HG02642 (cell line): ENCODE data around the gene ADAT1.
"Not testable (repeated sequence)": the region's sequence is repeated elsewhere in the genome, so short reads cannot be mapped to it uniquely, and the experiment has no call there.

Experiments used
- ATAC-seq: cut with Tn5 transposase; IDR thresholded peaks from one replicate; pipeline ENCODE4 v1.9.1; 2021; ENCODE audit warnings: mild to moderate bottlenecking; ENCODE audit not compliant: unreplicated experiment, poor library complexity

Gene ADAT1

GRCh38 chr16:75621170-75621477 lies 2.0 kb downstream of the ADAT1 start:
- ATAC-seq = no peak

- ATAC-seq = no peak
Measured at GRCh38 chr16:75620326-75621169, 2.5 kb downstream of the ADAT1 start.

GRCh38 chr16:75618780-75619179 lies 4.3 kb downstream of the ADAT1 start:
- no peak for ATAC-seq

GRCh38 chr16:75617121-75617520 lies 6.0 kb downstream of the ADAT1 start:
- ATAC-seq = no peak

DNA sequence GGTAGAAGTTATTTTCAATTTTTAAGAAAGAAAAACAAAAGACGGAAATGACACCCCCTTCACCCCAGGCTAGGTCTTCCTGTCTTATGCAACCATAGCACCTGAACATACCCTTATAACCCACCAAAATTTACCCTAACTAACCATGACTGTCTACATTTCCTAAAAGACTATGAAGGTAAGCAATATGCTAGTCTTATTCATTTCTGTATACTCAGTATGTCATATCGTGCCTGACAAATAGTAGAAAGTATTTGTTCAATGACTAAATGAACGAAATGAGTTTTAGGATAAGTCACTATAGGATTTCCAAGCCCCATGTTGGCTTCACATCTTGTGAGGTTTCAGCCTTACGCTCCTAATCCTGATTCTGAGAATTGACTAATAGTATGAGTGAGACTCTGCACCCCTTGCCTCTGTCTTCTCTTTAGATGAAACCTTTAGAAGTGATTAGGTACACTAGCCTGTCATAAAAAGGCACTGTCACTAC lies 6.5 kb downstream of the ADAT1 start:
- no peak for ATAC-seq

DNA sequence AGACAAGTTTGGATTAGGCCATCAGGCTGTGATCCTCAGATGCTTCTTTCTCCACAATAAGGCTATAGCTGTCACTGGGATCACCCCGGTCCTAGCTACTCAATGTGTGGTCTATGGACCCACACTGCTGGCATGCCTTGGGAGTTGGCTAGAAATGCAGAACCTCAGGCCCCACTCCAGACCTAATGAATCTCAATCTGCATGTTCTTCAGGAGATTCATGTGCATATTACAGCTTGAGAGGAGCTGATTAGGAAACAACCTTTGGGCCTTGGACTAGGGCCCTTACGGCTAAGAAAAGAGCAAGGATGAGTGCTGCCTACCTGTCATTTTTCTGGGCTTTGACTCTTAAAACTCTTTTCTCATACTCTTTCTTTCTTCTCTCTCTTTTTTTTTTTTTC lies 7.5 kb downstream of the ADAT1 start:
- no peak for ATAC-seq

DNA sequence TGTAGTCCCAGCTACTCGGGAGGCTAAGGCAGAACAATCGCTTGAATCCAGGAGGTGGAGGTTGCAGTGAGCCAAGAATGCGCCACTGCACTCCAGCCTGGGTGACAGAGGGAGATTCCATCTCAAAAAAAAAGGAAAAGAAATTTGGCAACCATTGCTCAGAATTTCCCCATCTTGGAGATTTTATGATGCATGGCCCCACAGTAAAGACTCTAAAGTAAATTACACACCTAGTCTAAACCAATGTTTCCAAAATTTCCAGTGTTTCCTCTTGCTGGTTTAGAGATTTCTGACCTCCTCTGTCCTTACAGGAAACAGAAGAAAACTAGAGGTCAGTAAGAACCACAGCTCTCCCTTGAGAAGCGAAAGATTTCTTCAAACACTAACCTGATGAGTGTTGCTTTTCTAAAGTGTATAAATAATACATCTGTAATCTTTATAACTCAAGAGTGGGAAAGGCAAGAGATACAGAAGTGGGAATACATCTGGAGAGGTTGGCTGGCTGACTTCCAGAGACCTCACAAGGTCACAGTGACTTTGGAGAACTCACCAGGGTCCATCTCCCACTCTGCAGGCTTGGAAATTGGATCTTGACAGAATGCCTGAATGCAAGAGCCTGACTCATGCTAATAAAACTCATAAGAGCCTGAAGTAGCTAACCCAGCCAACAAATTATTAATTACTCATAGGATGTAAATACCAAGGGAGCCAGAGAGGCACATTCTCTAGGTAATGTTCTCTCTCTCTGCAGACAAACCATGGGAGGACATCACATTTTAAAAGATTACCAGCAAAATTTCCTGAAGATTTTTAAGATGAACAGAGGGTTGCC lies 8.8 kb downstream of the ADAT1 start:
- ATAC-seq = no peak

GRCh38 chr16:75606507-75606906 lies 16.6 kb downstream of the ADAT1 start:
- ATAC-seq = no peak

DNA sequence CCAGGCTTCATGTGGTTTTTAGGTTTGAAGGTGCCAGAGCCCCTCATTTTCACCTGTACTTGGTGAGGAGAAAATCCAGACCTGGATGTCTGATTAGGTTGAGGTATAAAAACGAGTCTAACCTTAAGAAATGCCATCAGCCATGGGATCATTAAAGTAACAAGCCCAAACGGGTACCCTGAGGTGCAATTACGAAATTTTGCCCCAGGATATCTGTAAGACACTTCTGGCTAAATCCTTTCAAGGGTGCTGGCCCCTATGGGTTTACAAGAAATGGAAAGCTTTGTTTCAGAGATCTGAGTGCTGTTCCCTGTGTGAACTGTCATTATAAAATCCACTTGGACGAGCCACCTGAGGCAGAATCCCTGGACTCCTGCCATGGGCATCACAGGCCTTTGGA lies 19.8 kb downstream of the ADAT1 start:
- no peak for ATAC-seq

- no peak for ATAC-seq
Measured at GRCh38 chr16:75599452-75600277, 23.4 kb downstream of the ADAT1 start.

DNA sequence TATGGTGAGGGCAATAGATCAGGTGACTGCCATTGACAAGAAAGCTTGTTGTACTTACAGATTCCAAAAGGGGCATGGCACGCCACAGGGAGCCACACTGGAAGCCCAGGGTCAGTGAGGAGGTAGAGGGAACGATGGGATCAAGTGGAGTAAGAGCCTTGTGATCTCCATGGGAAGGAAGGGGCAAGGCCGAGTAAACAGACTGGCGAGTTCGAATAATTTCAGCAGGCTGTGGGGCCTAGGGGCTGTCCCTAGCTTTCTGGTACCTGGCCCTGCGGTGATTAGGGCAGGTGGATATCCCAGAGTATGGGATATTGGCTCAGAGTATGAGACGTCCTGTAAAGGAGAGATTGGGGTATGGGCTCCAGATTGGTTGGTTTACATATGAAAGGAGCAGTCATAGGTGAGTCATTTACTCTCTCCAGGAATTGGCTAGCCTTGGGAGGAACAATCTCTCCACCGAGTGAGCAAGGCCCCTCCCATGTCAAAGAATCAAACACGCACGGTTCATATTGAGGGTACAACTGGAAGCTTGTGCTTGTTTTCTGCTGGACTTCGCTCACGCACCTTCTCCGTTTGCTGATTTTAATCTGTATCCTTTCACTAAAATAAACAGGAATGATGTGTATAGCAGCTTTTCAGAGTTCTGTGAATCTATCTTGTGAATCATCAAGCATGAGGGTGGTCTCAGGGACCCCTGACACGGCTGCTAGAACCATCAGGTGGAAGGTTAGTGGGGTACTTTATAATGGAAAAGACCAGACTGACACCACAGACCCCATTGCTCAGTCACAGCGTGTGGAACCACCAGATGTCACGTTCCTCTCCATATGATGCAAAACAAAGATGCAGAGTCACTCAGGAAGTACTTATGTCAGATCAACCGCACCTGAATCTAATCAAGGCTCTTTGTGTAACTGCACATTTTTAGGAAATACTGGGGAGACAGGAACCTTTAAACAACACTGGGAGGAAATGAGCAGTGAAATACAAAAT lies 29.0 kb downstream of the ADAT1 start:
- ATAC-seq = no peak

- ATAC-seq = no peak
Measured at GRCh38 chr16:75593308-75593707, 29.8 kb downstream of the ADAT1 start.

DNA sequence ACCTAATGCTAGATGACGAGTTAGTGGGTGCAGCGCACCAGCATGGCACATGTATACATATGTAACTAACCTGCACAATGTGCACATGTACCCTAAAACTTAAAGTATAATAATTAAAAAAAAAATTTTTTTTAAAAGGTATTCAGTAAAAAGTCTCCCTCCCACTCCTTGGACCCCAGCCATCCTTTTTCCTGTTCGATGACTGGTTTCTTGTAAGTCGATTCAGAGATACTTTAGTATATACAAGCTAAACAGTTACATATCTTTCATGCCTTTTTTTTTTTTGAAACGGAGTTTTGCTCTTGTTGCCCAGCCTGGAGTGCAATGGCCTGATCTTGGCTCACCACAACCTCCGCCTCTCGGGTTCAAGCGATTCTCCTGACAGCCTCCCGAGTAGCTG lies 31.2 kb downstream of the ADAT1 start:
- not testable (repeated sequence) for ATAC-seq

DNA sequence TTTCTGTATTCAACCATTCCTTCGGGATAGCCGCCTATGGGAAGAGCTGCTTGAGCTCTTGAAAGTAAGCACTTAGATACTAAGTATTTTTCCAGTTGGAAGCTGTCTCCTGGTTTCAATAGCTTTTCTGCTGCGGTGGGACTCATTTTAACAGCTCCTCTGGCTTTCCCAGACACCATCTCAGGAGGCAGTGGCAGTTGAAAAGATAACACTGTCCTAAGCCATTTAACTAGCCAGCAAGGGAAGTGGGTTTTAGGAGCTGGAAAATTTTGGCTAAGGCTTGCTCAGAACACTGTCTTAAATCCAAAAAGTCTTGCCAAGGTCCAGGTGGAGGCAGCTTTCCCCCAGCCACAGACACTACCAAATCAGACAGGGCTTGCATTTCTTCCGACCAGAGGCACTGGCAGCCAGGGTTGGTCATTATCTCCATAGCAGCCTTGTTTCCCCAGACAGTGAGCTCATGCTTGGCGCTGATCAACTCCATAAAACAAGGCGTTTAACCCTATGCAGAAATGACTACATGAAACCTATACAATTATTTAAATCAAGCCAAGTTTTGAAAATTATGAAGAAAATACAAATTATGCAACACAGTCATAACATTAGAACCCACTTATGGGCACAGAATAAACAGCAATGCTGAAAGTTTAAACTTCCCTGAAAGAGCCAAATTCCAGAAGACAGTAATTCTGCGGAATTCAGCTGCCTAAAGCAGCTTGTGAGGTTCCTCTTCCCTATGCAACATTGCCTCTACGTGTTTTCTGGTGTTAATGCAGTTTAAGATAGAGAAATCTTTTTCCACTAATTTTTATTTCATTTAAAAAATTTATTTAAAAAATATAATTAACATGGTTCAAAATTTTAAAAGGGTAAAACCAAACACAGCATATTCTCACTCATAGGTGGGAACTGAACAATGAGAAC lies 31.9 kb downstream of the ADAT1 start:
- ATAC-seq = no peak

GRCh38 chr16:75589306-75589705 lies 33.8 kb downstream of the ADAT1 start:
- no peak for ATAC-seq

DNA sequence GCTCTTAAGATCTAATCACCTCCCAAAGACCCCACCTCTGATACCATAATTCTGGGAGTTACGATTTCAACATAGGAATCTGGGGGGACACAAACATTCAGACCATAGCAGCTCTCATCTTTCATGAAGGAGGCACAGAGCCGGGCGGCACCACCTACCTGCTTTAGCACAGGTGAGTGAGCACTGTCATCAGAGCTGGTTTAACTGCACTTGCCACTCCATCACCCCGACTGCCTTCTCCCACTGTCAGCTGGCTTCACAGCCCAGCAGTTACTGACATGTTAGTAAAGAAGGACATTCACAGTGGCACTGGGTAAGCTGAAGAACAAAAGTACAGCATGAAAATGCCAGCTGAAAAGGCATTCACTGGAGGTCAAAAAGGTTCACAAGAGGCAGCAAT lies 34.4 kb downstream of the ADAT1 start:
- ATAC-seq = no peak

GRCh38 chr16:75584108-75584507 lies 39.0 kb downstream of the ADAT1 start:
- peak; percentile 58 for ATAC-seq

DNA sequence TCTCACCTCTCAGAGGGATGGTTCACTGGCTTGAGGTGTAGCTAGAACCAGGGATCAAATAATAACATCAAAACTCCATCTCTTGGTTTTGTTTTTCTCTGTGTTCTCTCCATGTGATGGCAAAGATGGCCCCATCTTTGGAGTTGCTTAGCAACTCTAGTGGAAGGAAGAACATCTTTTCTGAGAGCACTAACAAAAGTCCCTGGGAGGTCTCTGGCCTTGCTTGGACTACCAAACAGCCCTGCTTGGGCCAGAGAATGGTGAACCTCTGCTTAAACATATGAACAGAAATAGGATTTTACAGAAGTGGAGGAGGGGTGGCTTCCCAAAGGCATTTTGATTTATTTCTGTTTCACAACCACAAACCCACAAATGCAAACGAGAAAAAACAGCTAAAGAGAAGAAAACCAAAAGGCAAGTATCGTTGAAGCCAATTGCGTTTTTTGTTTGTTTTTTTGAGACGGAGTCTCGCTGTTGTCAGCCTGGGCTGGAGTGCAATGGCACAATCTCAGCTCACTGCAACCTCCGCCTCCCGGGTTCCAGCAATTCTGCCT lies 43.7 kb downstream of the ADAT1 start:
- no peak for ATAC-seq
